HCT116 (cell line): ENCODE results near the gene CACNA1A. TPM values are rescaled to one million over a fixed set of nuclear protein-coding genes. Genes with fewer than 3 reads are reported as not detected.
A peak's percentile ranks its signal among the peaks of the same experiment; 100 is the strongest.
"Not testable (repeated sequence)": the region's sequence is repeated elsewhere in the genome, so short reads cannot be mapped to it uniquely, and the experiment has no call there.

ENCODE experiments used
- ATAC-seq: fragments of 200-7000 bp; cut with Tn5 transposase; 2 replicates; pipeline ENCODE4 v1.9.1; 2020; ENCODE audit warnings: mild to moderate bottlenecking, moderate library complexity
- BruUV-seq: library from RNA; stranded (reverse); fragments of 400-500 nt; replicated peaks from 2 replicates; lab custom pipeline; 2021; lab: Mats Ljungman, UMichigan
- CTCF ChIA-PET: fragments of 300-600 bp; sonication (Branson Sonifier 250); formaldehyde crosslinking; loops from one replicate; lab custom pipeline; 2021; ENCODE audit warnings: antibody characterized with exemption; lab: Charles Lee
- POLR2A ChIA-PET: fragments of 300-600, 350-600 bp; sonication (Branson Sonifier 250); formaldehyde crosslinking; loops from one replicate; lab custom pipeline; 2021; ENCODE audit warnings: antibody characterized with exemption; lab: Charles Lee
- RAD21 ChIA-PET, 2 experiments: fragments of 300-600 bp; sonication (Branson Sonifier 250); formaldehyde crosslinking; loops; one replicate each; lab custom pipeline; 2023; ENCODE audit warnings: low total read pairs in 2 of 2; ENCODE audit not compliant: uncharacterized antibody in 2 of 2, unreplicated experiment in 2 of 2, low non-redundant PET in 1 of 2; lab: Charles Lee
- DNase-seq: peaks from one replicate; pipeline ENCODE4 v3.0.0-alpha.2; 2010; ENCODE audit warnings: low read depth, low spot score
- H2AFZ ChIP-seq: fragments of 200-600 bp; shearing (Covaris generic), sonication (generic); 2 replicates; pipeline ENCODE4 v1.6.1; 2017; ENCODE audit warnings: low read depth, mixed run types, mixed read lengths, antibody characterized with exemption, low read length; ENCODE audit not compliant: poor library complexity, severe bottlenecking
- H3K27ac ChIP-seq: 2 replicates; pipeline ENCODE4 v1.5.1; 2012; ENCODE audit warnings: low read depth, low read length
- H3K27me3 ChIP-seq: fragments of 200-600 bp; sonication (generic); 2 replicates; pipeline ENCODE4 v1.6.1; 2016; ENCODE audit warnings: mixed run types, low read length, mixed read lengths; ENCODE audit not compliant: insufficient read depth
- H3K36me3 ChIP-seq, 2 experiments: fragments of 200-500 bp in 1 of 2; fragments of 200-600 bp in 1 of 2; sonication (Bioruptor generic) in 1 of 2; sonication (generic) in 1 of 2; 2 replicates each; pipeline versions ENCODE4 v1.5.1 to v1.6.1; 2014 to 2016; ENCODE audit warnings: low read length in 2 of 2, inconsistent platforms in 1 of 2, mixed read lengths in 1 of 2, mixed run types in 1 of 2; ENCODE audit not compliant: insufficient read depth in 2 of 2, control insufficient read depth in 1 of 2
- H3K4me1 ChIP-seq, 2 experiments: fragments of 200-600 bp in 1 of 2; sonication (generic) in 1 of 2; 2 replicates each; pipeline versions ENCODE4 v1.5.1 to v1.6.1; 2012 to 2017; ENCODE audit warnings: low read length in 2 of 2, inconsistent platforms in 1 of 2, mild to moderate bottlenecking in 1 of 2, mixed read lengths in 1 of 2, mixed run types in 1 of 2, moderate library complexity in 1 of 2; ENCODE audit not compliant: insufficient read depth in 2 of 2, control insufficient read depth in 1 of 2
- H3K4me2 ChIP-seq: fragments of 200-600 bp; sonication (generic); 2 replicates; pipeline ENCODE4 v1.6.1; 2017; ENCODE audit warnings: mixed run types, low read length, mixed read lengths
- H3K4me3 ChIP-seq, 2 experiments: fragments of 200-600 bp in 1 of 2; sonication (generic) in 1 of 2; replicated peaks in 1 of 2; 2 replicates each; pipeline ENCODE4 v1.5.1; 2011 to 2016; ENCODE audit warnings: low read length in 2 of 2, control low read depth in 1 of 2, low read depth in 1 of 2, mild to moderate bottlenecking in 1 of 2, mixed read lengths in 1 of 2, mixed run types in 1 of 2
- H3K79me2 ChIP-seq: fragments of 200-600 bp; sonication (generic); 2 replicates; pipeline ENCODE4 v1.6.1; 2017; ENCODE audit warnings: mild to moderate bottlenecking, mixed run types, low read length, moderate library complexity, mixed read lengths; ENCODE audit not compliant: insufficient read depth
- H3K9ac ChIP-seq: fragments of 200-600 bp; sonication (generic); 2 replicates; pipeline ENCODE4 v1.6.1; 2016; ENCODE audit warnings: low read length, mixed read lengths
- H3K9me2 ChIP-seq: fragments of 200-600 bp; sonication (generic), shearing (Covaris generic); 2 replicates; pipeline ENCODE4 v1.6.1; 2017; ENCODE audit warnings: mixed run types, mild to moderate bottlenecking, moderate library complexity; ENCODE audit not compliant: insufficient read depth
- H3K9me3 ChIP-seq, 2 experiments: fragments of 200-500 bp in 1 of 2; fragments of 200-600 bp in 1 of 2; sonication (Bioruptor generic) in 1 of 2; sonication (generic) in 1 of 2; 2 replicates each; pipeline ENCODE4 v1.6.1; 2014 to 2017; ENCODE audit warnings: low read length in 2 of 2, mixed read lengths in 2 of 2, inconsistent platforms in 1 of 2, low read depth in 1 of 2, mild to moderate bottlenecking in 1 of 2, mixed run types in 1 of 2, moderate library complexity in 1 of 2; ENCODE audit not compliant: control insufficient read depth in 1 of 2, insufficient read depth in 1 of 2
- H4K20me1 ChIP-seq: fragments of 200-600 bp; sonication (generic), shearing (Covaris generic); 2 replicates; pipeline ENCODE4 v1.6.1; 2017; ENCODE audit warnings: mixed run types, mild to moderate bottlenecking, moderate library complexity; ENCODE audit not compliant: insufficient read depth
- EGR1 ChIP-seq: IDR thresholded peaks from 2 replicates; pipeline ENCODE4 v1.6.1; 2012; ENCODE audit warnings: low read depth
- MAX ChIP-seq: IDR thresholded peaks from 2 replicates; pipeline ENCODE4 v1.6.1; 2012
- POLR2AphosphoS5 ChIP-seq: IDR thresholded peaks from 2 replicates; pipeline ENCODE4 v1.6.1; 2011; ENCODE audit warnings: mild to moderate bottlenecking, low read depth, low read length, moderate library complexity
- REST ChIP-seq: IDR thresholded peaks from 2 replicates; pipeline ENCODE4 v1.6.1; 2012; ENCODE audit warnings: low read depth
- SP1 ChIP-seq: IDR thresholded peaks from 2 replicates; pipeline ENCODE4 v1.6.1; 2012; ENCODE audit warnings: low read depth
- YY1 ChIP-seq: IDR thresholded peaks from 2 replicates; pipeline ENCODE4 v1.6.1; 2011; ENCODE audit warnings: low read length, low read depth, moderate library complexity, mild to moderate bottlenecking; ENCODE audit not compliant: insufficient replicate concordance; ENCODE audit errors: extremely low read depth
- intact Hi-C: fragments of 100-400 bp; cut with micrococcal nuclease; formaldehyde crosslinking; loops from 2 replicates; pipeline ENCODE4 v1.10.0; 2022
- total RNA-seq: library from RNA; stranded (reverse); gene quantifications from one replicate; pipeline ENCODE4 v1.2.1, GENCODE V29; 2021; ENCODE audit not compliant: unreplicated experiment

CACNA1A gene
- total RNA-seq, 1 experiment from 2014 or later = 7.5 TPM

DNA sequence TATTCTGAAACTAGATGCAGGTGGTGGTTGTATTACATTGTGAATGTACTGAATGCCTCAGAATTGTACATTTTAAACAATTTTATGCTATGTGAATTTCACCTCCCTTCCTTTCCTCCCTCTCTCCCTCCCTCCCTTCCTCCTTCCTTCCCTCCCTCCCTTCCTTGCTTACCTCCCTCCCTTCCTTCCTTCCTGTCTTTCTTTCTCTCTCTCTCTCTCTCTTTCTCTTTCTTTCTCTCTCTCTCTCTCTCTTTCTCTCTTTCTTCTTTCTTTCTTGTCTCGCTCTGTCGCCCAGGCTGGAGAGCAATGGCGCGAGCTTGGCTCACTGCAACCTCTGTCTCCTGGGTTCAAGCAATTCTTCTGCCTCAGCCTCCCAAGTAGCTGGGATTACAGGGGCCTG, 318.9 kb downstream of the CACNA1A start:
- Histone ChIP-seq H3K79me2 (no peaks in the 10 kb centered on the region), H3K4me3 (no peak overlapping the region), H3K36me3 (no peaks in the 10 kb centered on the region), H2AFZ (no peak overlapping the region), H3K4me2 (no peak overlapping the region), H3K27me3 (no peaks in the 10 kb centered on the region), H3K9ac (no peak overlapping the region), H3K27ac (no peak overlapping the region), H3K9me2 (no peaks in the 10 kb centered on the region), H4K20me1 (no peaks in the 10 kb centered on the region), H3K4me1 (peaks cover 18 to 28% of the 10 kb centered on the region in 2 experiments; a peak in 3 of 4 replicates), H3K9me3 (no peaks in the 10 kb centered on the region)
- CTCF ChIA-PET = no interaction called here
- no peak for ATAC-seq
- no peak for DNase-seq
- no TSS peak for BruUV-seq
- intact Hi-C loops = no loop called here
- RAD21 ChIA-PET = no interaction called here
- TF ChIP-seq EGR1 (no peak), POLR2AphosphoS5 (no peak), SP1 (no peak), YY1 (no peak), MAX (no peak), REST (no peak)
- POLR2A ChIA-PET = interaction anchor here (1.1 to 1.4 kb wide), 2 partner anchors 10 to 32 kb away, joined by 3 read pairs; no protein-coding TSS in a partner anchor

DNA sequence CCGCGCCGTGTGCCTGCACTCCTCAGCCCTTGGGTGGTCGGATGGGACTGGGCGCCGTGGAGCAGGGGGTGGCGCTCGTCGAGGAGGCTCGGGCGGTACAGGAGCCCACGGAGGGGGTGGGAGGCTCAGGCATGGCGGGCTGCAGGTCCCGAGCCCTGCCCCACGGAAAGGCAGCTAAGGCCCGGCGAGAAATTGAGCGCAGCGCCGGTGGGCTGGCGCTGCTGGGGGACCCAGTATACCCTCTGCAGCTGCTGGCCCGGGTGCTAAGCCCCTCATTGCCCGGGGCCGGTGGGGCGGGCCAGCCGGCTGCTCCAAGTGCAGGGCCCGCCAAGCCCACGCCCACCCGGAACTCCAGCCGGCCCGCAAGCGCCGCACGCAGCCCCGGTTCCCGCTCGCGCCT, 319.6 kb downstream of the CACNA1A start:
- ATAC-seq, RAD21 ChIA-PET, H3K9ac ChIP-seq, H2AFZ ChIP-seq, H4K20me1 ChIP-seq, intact Hi-C loops, H3K9me3 ChIP-seq, DNase-seq, H3K9me2 ChIP-seq, H3K79me2 ChIP-seq, H3K27me3 ChIP-seq, BruUV-seq, H3K4me2 ChIP-seq, H3K36me3 ChIP-seq, H3K4me3 ChIP-seq: not testable (repeated sequence)
- CTCF ChIA-PET = interaction anchor here (1.1 to 1.2 kb wide), 2 partner anchors 90 to 221 kb away, joined by 3 to 4 read pairs; no protein-coding TSS in a partner anchor
- POLR2A ChIA-PET = interaction anchor here (1.0 to 1.7 kb wide), 5 partner anchors 10 to 34 kb away, joined by 5 to 9 read pairs (median 6); no protein-coding TSS in a partner anchor
- peaks cover 22 to 34% of the 10 kb centered on the region in 2 experiments; a peak in 3 of 4 replicates for H3K4me1 ChIP-seq
- peak overlapping the region; percentile 26; the same call in 1 of the 2 replicates for H3K27ac ChIP-seq
